A549 (cell line): ENCODE results near the gene TBC1D14. TPM values are rescaled to one million over a fixed set of nuclear protein-coding genes. Genes with fewer than 3 reads are reported as not detected.

Experiments used
- ATAC-seq, 2 experiments: fragments of 200-7000 bp in 1 of 2; fragments of >200 bp in 1 of 2; cut with Nextera tagmentation in 1 of 2; cut with Tn5 transposase in 1 of 2; 3 replicates each; pipeline versions ENCODE4 v1.8.0 to v1.9.1; 2018 to 2020; ENCODE audit warnings: mild to moderate bottlenecking in 1 of 2, moderate library complexity in 1 of 2
- CTCF ChIA-PET: fragments of 300-600 bp; sonication (Branson Sonifier 250); formaldehyde crosslinking; extraction: SDS; loops from one replicate; lab custom pipeline; 2021; ENCODE audit warnings: antibody characterized with exemption, inconsistent platforms; lab: Yijun Ruan, JAX
- POLR2A ChIA-PET: fragments of 350-600 bp; formaldehyde crosslinking; extraction: SDS; loops from one replicate; lab custom pipeline; 2021; ENCODE audit warnings: antibody characterized with exemption, inconsistent platforms; lab: Yijun Ruan, JAX
- DNase-seq, 2 experiments: peaks; one replicate each; pipeline versions ENCODE4 v3.0.0 to v3.0.0-alpha.2; 2011 to 2016; ENCODE audit warnings: low read depth in 1 of 2, low spot score in 1 of 2
- FAIRE-seq: peaks from 2 replicates; lab custom pipeline; 2011; peaks lifted over from hg19 to GRCh38; lab: Jason Lieb, UNC
- H3K27ac ChIP-seq, 2 experiments: fragments of >200 bp; sonication (Bioruptor Twin); formaldehyde crosslinking; 3 replicates each; pipeline ENCODE4 v1.5.1; 2016 to 2017
- H3K4me1 ChIP-seq: fragments of >200 bp; sonication (Bioruptor Twin); formaldehyde crosslinking; 3 replicates; pipeline ENCODE4 v1.6.1; 2016
- H3K4me2 ChIP-seq: fragments of >200 bp; sonication (Bioruptor Twin); formaldehyde crosslinking; 3 replicates; pipeline ENCODE4 v1.6.1; 2016
- H3K4me3 ChIP-seq: fragments of >200 bp; sonication (Bioruptor Twin); formaldehyde crosslinking; 3 replicates; pipeline ENCODE4 v1.5.1; 2016
- H3K9me3 ChIP-seq: fragments of >200 bp; sonication (Bioruptor Twin); formaldehyde crosslinking; 3 replicates; pipeline ENCODE4 v1.6.1; 2016
- BHLHE40 ChIP-seq: IDR thresholded peaks from 2 replicates; pipeline ENCODE4 v1.6.1; 2012; ENCODE audit warnings: low read depth, low read length, inconsistent platforms
- CBX2 ChIP-seq: fragments of 200-600 bp; sonication (generic); IDR thresholded peaks from 2 replicates; pipeline ENCODE4 v1.6.1; 2016; ENCODE audit warnings: low read depth, mild to moderate bottlenecking, borderline replicate concordance
- CEBPB ChIP-seq, 2 experiments: fragments of >200 bp in 1 of 2; sonication (Bioruptor Twin) in 1 of 2; formaldehyde crosslinking in 1 of 2; IDR thresholded peaks; 2 replicates each; pipeline ENCODE4 v1.6.1; 2012 to 2016
- CHD2 ChIP-seq: fragments of 150-350 bp; IDR thresholded peaks from 2 replicates; pipeline ENCODE4 v1.6.1; 2014; ENCODE audit warnings: low read length; ENCODE audit not compliant: partially characterized antibody
- EHF ChIP-seq: fragments of 250-450 bp; sonication (Bioruptor Pico); IDR thresholded peaks from 2 replicates; pipeline ENCODE4 v1.5.0; 2020; ENCODE audit warnings: mild to moderate bottlenecking
- EHMT2 ChIP-seq: fragments of 200-600 bp; sonication (generic); IDR thresholded peaks from 2 replicates; pipeline ENCODE4 v1.6.1; 2016; ENCODE audit warnings: antibody characterized with exemption, low read depth, mild to moderate bottlenecking, moderate library complexity
- FOSB ChIP-seq: fragments of 250-450 bp; sonication (Bioruptor Pico); IDR thresholded peaks from 2 replicates; pipeline ENCODE4 v1.5.0; 2020; ENCODE audit warnings: mild to moderate bottlenecking, moderate library complexity
- GATA3 ChIP-seq: IDR thresholded peaks from 2 replicates; pipeline ENCODE4 v1.6.1; 2012; ENCODE audit warnings: borderline replicate concordance
- HDAC2 ChIP-seq: fragments of 200-600 bp; sonication (generic); IDR thresholded peaks from 2 replicates; pipeline ENCODE4 v1.6.1; 2016
- HEYL ChIP-seq: fragments of 250-450 bp; sonication (Bioruptor Pico); IDR thresholded peaks from 2 replicates; pipeline ENCODE4 v1.8.0; 2021; ENCODE audit warnings: mild to moderate bottlenecking, moderate library complexity
- HOXB13 ChIP-seq: fragments of 250-450 bp; sonication (Bioruptor Pico); IDR thresholded peaks from 2 replicates; pipeline ENCODE4 v1.5.0; 2020; ENCODE audit warnings: low read depth, mild to moderate bottlenecking, moderate library complexity
- JUN ChIP-seq, 2 experiments: fragments of >200 bp; sonication (Bioruptor Twin); formaldehyde crosslinking; IDR thresholded peaks; 2 replicates in 1 of 2; 3 replicates in 1 of 2; pipeline ENCODE4 v1.6.1; 2016 to 2017
- MAZ ChIP-seq: fragments of 150-350 bp; IDR thresholded peaks from 2 replicates; pipeline ENCODE4 v1.6.1; 2014; ENCODE audit warnings: antibody characterized with exemption, low read depth, low read length, borderline replicate concordance
- MYC ChIP-seq: IDR thresholded peaks from 2 replicates; pipeline ENCODE4 v1.6.1; 2012; ENCODE audit warnings: mild to moderate bottlenecking, inconsistent platforms, low read length, improper control_type of control experiment, borderline replicate concordance
- PHF8 ChIP-seq: fragments of 200-600 bp; sonication (generic); IDR thresholded peaks from 2 replicates; pipeline ENCODE4 v1.6.1; 2016; ENCODE audit warnings: low read depth, mild to moderate bottlenecking, antibody characterized with exemption, moderate library complexity, borderline replicate concordance
- POLR2A ChIP-seq: IDR thresholded peaks from 2 replicates; pipeline ENCODE4 v1.6.1; 2012; ENCODE audit warnings: mild to moderate bottlenecking, low read length
- POLR2AphosphoS2 ChIP-seq: conservative IDR thresholded peaks from 2 replicates; pipeline ENCODE4 v1.6.1; 2012; ENCODE audit warnings: low read length, improper control_type of control experiment, inconsistent platforms
- RNF2 ChIP-seq: fragments of 200-600 bp; sonication (generic); IDR thresholded peaks from 2 replicates; pipeline ENCODE4 v1.6.1; 2016; ENCODE audit warnings: low read depth, mild to moderate bottlenecking, antibody characterized with exemption, moderate library complexity, borderline replicate concordance
- ZSCAN20 ChIP-seq: fragments of 250-450 bp; sonication (Bioruptor Pico); IDR thresholded peaks from 2 replicates; pipeline ENCODE4 v1.8.0; 2022; ENCODE audit warnings: mild to moderate bottlenecking, moderate library complexity
- WGBS: methylation state at CpG from one replicate; pipeline ENCODE4 v1.1.6; 2017; ENCODE audit errors: missing lambda C conversion rate; 5-methylcytosine and 5-hydroxymethylcytosine counted together
- polyA plus RNA-seq, 4 experiments: library from polyadenylated mRNA; depleted of rRNA in 3 of 4; stranded (reverse); fragments of >200 nt; fragmentation: RNase III in 1 of 4; extraction: RNeasy Plus Mini Kit Qiagen cat#74134 plus additional on column Dnase treatment in 1 of 4; gene quantifications; 2 replicates in 3 of 4; 3 replicates in 1 of 4; pipeline ENCODE4 v1.2.3, GENCODE V29; 2011 to 2017
- TF ChIP-seq, protein P1 (sequence below): IDR thresholded peaks from 2 replicates; pipeline ENCODE4 v1.6.1; 2012
- TF ChIP-seq, protein P2 (sequence below): fragments of >200 bp; sonication (Bioruptor Twin); formaldehyde crosslinking; IDR thresholded peaks from 3 replicates; pipeline ENCODE4 v1.6.1; 2016
- TF ChIP-seq, protein P3 (sequence below): IDR thresholded peaks from 2 replicates; pipeline ENCODE4 v1.6.1; 2012; ENCODE audit warnings: low read depth, borderline replicate concordance

TBC1D14 gene
- polyA plus RNA-seq, 2 of the 4 experiments (the other 2 are of a cell fraction) = 30.2 to 39.0 TPM

DNA sequence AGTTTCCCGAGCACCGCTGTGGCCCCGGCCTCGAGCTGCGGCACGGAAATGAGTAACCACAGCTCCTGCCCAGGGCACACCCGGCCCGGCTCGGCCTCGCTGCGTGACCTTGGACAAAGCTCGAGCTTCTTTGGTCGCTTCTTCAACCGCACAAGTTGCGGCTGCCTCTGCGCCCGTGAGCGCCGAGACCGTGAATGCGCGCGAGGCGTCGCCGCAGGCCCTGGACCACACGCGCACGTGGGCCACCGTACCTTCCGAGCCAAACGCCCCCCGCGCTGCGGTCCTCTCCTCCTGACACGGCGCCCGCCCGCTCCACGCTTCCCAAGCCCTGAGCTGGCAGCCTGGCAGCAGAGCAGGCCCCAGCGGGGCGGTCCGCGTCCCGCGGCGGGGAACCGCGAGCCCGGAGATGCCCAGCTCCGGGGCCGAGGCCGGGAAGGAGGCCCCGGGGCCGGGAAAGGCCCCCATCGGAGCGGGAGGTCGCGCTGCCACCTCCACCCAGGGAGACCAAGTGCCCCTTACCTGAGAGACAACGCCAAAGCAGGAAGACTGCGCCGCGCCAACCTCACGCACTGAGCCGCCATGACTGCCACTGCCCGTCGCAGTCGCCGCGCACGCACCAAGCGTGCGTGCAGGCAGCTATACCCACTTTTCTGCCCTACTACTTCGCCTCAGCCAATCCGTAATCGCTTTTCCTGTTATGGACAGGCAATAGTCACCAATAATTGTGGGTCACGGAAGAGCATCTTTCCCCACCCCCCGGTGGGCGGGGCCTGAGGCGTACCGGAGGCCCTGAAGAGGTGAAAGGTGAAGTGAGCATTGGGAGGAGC lies 158.0 kb downstream of the TBC1D14 start, which contains the start of gene GRPEL1 (continued):
- TF ChIP-seq JUN (IDR thresholded peaks at IDR 0.05) = peak; percentile 16 to 63; a peak in 2 of 5 replicates
- no peak for TF ChIP-seq CEBPB (IDR thresholded peaks at IDR 0.05)
- TF ChIP-seq CHD2 = no peak
- TF ChIP-seq MYC = 0 out of 2 replicates have a peak, but pooled peaks have one; percentile 25
- TF ChIP-seq HEYL (CRISPR knock-in tag) = no peak
- TF ChIP-seq, protein P1, sequence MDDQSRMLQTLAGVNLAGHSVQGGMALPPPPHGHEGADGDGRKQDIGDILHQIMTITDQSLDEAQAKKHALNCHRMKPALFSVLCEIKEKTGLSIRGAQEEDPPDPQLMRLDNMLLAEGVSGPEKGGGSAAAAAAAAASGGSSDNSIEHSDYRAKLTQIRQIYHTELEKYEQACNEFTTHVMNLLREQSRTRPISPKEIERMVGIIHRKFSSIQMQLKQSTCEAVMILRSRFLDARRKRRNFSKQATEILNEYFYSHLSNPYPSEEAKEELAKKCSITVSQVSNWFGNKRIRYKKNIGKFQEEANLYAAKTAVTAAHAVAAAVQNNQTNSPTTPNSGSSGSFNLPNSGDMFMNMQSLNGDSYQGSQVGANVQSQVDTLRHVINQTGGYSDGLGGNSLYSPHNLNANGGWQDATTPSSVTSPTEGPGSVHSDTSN = peak; percentile 94
- TF ChIP-seq EHMT2 = no peak
- TF ChIP-seq GATA3 = no peak
- no peak for TF ChIP-seq RNF2
- TF ChIP-seq, all 56 proteins: peak for 10

DNA sequence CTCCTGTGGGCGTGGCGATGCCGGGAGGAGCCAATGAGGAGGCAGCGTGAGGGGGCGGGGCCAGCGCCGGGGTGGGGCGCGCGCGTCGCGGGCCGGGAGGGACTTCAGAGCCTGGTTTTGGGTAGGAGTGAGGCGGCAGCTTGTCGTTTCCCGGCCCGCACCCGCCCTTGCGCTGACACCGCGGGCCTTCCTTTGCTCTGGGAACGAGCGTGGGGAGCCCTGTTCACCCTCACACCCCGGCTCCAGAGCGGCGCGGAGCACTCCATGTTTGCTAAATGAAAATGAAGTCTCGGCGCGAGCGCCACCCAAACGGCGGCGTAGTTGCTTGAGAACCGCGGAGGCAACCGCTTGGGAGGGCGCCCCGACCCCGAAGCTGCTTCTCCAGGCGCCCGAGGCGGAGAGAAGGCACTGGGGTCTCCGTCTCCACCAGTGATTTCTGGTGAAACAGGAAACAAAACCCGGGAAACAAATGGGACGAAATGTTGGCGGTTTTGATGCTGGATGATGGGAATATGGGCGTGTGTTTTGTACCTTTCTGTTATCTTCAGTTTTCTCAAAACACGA lies 158.7 kb downstream of the TBC1D14 start:
- peak overlapping the region; percentile 68 to 90 for H3K27ac ChIP-seq
- TF ChIP-seq PHF8 (peak; percentile 17; the same call in 1 of the 2 replicates), POLR2A (peak; percentile 78), JUN (IDR thresholded peaks at IDR 0.05) (peak; percentile 28 to 47; a peak in 1 of 5 replicates), CHD2 (no peak), ZSCAN20 (CRISPR knock-in tag) (no peak), BHLHE40 (no peak), FOSB (no peak), HOXB13 (CRISPR knock-in tag) (no peak)
- TF ChIP-seq, protein P2, sequence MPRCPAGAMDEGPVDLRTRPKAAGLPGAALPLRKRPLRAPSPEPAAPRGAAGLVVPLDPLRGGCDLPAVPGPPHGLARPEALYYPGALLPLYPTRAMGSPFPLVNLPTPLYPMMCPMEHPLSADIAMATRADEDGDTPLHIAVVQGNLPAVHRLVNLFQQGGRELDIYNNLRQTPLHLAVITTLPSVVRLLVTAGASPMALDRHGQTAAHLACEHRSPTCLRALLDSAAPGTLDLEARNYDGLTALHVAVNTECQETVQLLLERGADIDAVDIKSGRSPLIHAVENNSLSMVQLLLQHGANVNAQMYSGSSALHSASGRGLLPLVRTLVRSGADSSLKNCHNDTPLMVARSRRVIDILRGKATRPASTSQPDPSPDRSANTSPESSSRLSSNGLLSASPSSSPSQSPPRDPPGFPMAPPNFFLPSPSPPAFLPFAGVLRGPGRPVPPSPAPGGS = peak; percentile 66; the same call in 2 of the 3 replicates
- TF ChIP-seq, all 56 proteins: peak for 4
- WGBS = 4% methylated on average over 19 of the region's 50 CpGs
- no peaks in the 10 kb centered on the region for H3K9me3 ChIP-seq
- FAIRE-seq = no peak
- peak overlapping the region; percentile 61 for H3K4me3 ChIP-seq
- ATAC-seq = peak; percentile 76 to 85
- POLR2A ChIA-PET = interaction anchor here (0.7 to 2.3 kb wide), 12 partner anchors 9 to 159 kb away, joined by 3 to 19 read pairs (median 6); partner anchors contain the start of genes TADA2B and TBC1D14
- H3K4me2 ChIP-seq = peak overlapping the region; percentile 81
- DNase-seq = no peak
- peaks cover 19% of the 10 kb centered on the region; the same call in 2 of the 3 replicates for H3K4me1 ChIP-seq
- CTCF ChIA-PET = interaction anchor here (1.0 to 6.3 kb wide), 10 partner anchors 12 to 398 kb away, joined by 3 to 69 read pairs (median 10); no protein-coding TSS in a partner anchor

DNA sequence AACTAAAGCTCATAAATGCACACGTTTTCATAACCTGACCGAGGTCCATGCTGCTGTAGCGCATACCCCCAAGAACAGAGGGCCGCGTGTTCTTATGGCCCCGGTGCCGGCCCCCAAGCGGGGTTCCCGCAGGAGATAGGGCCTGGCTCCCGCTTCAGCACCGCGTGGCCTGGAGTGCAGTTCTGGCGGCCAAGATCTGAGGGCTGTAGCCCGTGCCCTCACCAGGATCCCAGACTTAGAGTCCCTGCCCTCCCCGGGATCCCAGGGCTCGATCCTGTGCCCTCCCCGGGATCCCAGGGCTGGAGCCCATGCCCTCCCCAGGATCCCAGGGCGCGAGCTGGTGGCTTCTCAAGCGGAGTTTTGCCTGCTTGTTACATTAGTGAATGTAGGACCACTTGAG lies 159.3 kb downstream of the TBC1D14 start:
- TF ChIP-seq EHMT2 (no peak), MAZ (no peak), EHF (CRISPR knock-in tag) (no peak), FOSB (no peak), CBX2 (no peak), HOXB13 (CRISPR knock-in tag) (no peak), POLR2AphosphoS2 (no peak), HDAC2 (no peak)
- TF ChIP-seq, protein P3, sequence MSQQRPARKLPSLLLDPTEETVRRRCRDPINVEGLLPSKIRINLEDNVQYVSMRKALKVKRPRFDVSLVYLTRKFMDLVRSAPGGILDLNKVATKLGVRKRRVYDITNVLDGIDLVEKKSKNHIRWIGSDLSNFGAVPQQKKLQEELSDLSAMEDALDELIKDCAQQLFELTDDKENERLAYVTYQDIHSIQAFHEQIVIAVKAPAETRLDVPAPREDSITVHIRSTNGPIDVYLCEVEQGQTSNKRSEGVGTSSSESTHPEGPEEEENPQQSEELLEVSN = no peak
- Histone ChIP-seq H3K9me3 (no peaks in the 10 kb centered on the region), H3K4me1 (peaks cover 19% of the 10 kb centered on the region; the same call in 2 of the 3 replicates), H3K4me2 (peak overlapping the region; percentile 81), H3K4me3 (peak overlapping the region; percentile 61), H3K27ac (peak overlapping the region; percentile 68 to 90)
- FAIRE-seq = no peak
- peak in 1 of 2 experiments; percentile 7; a peak in 3 of 6 replicates for ATAC-seq
- ChIA-PET CTCF (interaction anchor here (1.0 to 6.3 kb wide), 10 partner anchors 13 to 399 kb away, joined by 3 to 69 read pairs (median 20); partner anchors contain the start of gene TADA2B), POLR2A (interaction anchor here (2.1 to 2.3 kb wide), 3 partner anchors 10 to 160 kb away, joined by 7 to 19 read pairs (median 10); partner anchors contain the start of genes TADA2B and TBC1D14)
- DNase-seq = no peak
- WGBS = 44% methylated on average over 6 of the region's 20 CpGs
